Kidney tubule cell (primary cell): ENCODE results near the gene ITGAE.
A peak's percentile ranks its signal among the peaks of the same experiment; 100 is the strongest.
"Not testable (repeated sequence)": the region's sequence is repeated elsewhere in the genome, so short reads cannot be mapped to it uniquely, and the experiment has no call there.

Experiments
- DNase-seq: peaks from one replicate; pipeline ENCODE4 v3.0.0-alpha.2; 2018; ENCODE audit warnings: low spot score

Gene ITGAE

DNA sequence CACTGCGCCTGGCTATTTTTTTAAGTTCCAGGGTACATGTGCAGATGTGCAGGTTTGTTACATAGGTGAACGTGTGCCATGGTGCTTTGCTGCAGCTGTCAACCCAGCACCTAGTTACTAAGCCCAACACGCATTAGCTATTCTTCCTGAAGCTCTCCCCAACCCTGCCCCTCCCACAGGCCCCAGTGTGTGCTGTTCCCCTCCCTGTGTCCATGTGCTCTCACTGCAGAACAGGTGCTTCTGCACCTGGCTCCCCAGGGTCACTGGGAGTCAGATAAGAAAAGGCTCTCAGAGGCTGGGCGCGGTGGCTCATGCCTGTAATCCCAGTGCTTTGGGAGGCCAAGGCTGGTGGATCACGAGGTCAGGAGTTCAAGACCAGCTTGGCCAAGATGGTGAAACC, 71.1 kb downstream of the ITGAE start:
- DNase-seq = no peak

DNA sequence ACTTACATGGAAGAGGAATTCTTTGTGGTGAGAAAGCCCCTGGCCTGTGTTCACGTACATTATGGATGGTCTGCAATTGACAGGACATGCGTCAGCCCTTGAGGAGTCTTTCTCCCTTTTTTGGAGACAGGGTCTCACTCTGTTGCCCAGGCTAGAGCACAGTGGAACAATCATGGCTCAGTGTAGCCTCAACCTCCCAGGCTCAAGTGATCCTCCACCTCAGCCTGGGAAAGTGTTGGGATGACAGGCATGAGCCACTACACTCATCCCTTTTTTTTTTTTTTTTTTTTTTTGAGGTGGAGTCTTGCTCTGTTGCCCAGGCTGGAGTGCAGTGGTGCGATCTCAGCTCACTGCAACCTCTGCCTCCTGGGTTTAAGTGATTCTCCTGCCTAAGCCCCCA, 72.9 kb downstream of the ITGAE start:
- not testable (repeated sequence) for DNase-seq

DNA sequence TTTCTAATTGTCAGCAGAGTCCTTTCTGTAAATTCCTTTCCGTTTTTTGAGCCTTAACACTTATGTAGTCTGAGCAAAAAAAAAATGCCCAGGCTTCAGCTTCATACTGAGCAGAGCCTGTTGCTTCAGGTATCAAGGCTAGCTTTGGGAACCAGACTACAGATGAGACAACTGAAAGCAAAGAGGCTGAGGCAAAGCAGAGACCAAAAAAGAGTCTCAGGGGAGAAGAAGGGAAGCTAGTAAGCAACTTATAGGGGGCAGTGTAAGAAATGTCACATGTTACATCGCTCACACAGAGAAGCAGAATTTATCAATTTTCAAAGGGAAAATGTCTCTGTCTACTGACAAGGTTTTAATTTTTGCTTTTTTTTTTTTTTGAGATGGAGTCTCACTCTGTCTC, 73.9 kb downstream of the ITGAE start:
- no peak for DNase-seq

DNA sequence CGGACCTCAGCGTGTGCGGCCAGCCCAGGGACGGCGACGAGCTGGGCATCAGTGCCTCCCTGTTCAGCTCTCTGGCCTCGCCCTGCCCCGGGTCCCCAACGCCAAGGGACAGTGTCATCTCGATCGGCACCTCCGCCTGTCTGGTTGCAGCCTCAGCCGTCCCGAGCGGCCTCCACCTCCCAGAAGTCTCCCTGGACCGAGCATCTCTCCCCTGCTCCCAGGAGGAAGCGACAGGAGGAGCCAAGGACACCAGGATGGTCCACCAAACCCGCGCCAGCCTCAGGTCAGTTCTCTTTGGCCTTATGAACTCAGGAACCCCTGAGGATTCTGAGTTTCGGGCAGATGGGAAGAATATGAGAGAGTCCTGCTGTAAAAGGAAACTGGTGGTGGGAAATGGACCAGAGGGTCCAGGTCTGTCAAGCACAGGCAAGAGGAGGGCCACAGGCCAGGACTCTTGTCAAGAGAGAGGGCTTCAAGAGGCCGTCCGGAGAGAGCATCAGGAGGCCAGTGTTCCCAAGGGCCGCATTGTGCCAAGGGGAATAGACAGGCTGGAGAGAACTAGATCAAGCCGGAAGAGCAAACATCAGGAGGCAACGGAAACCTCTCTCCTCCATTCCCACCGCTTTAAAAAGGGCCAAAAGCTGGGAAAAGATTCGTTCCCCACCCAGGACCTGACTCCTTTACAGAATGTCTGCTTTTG, 76.5 kb downstream of the ITGAE start:
- DNase-seq = no peak

DNA sequence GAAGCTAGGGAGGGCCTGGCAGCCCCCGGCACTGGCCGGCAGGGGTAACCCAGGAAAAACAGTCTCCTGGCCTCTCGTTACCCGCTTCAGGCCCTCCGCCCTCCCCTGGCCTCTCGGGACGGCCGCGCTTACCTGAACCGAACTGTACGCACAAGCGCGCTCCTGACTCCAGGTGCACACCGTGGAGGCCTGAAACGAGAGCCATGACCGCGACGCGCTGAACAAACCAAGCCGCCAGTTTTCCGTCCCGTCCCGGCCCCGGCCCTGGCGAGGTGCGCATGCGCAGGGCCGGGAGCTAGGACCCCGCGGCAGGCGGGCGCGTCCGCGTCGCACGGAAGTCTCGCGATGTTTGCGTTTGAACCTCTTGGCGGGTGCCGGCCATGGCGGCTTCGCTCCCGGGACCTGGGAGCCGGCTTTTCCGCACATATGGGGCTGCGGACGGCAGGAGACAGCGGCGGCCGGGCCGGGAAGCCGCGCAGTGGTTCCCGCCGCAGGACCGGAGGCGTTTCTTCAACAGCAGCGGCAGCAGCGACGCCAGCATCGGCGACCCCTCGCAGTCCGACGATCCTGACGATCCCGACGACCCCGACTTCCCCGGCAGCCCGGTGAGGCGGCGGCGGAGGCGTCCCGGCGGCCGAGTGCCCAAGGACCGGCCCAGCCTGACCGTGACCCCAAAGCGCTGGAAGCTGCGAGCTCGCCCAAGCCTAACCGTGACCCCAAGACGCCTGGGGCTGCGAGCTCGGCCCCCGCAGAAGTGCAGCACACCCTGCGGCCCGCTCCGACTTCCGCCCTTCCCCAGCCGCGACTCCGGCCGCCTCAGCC, 77.2 kb downstream of the ITGAE start, which contains the start of gene HASPIN:
HASPIN (plus strand) TSS at position 348 of the 822 bp plus-strand sequence; CDS start at position 381, 33 bp downstream.
- peak; percentile 91 for DNase-seq

DNA sequence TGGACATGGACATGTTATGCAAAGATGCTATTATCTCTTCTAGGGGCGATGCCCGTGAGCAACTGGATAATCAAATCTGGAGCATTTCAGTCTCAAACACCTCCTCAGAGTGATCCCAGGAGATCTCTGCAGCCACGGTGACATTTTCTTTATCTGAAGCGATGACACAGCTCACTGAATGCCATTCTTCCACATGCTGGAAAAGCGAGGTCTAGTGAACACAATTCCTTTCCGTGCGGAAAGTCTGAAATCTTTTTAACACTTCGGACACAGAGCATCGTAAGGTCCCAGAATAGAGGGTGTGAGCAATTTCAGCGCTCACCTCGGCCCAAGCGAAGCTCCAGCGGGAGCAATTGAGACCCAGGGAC, 77.8 kb downstream of the ITGAE start:
- DNase-seq = no peak

DNA sequence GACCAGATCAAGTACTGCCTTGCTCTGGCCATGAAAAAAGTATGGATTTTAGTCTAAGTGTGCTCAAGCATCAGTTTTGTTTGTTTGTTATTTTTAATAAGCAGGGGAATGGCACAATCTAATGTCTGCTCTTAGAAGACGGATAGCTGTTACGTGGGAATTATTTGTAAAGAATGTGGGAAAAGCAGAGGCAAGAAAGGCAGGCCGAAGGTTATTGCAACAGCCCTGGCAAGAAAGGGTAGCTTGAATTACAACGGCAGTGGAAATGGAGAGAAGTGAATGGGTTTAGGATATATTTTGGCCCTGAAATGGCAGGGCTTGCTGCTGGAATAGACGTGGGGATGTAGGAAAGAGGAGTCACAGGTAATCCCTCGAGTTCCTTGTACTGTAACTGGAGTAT, 78.3 kb downstream of the ITGAE start:
- no peak for DNase-seq

DNA sequence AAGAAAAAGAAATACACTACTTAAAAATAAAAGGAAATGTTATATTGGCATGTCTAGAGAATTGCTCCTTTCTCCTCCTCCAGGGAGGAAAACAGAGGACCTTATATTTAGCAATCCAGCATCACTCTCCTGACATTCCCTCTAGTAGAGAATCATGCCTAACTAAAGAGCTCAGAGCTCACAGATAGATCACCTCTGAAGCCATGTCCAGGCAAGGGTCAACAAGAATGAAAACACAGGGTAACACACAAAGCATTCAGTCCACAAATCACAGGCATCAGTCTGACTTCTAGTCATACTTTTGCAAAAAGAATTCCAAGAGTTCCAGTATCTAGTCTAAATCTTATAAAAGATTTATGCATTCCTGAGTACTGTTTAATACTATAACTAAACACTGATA, 81.7 kb downstream of the ITGAE start:
- no peak for DNase-seq

DNA sequence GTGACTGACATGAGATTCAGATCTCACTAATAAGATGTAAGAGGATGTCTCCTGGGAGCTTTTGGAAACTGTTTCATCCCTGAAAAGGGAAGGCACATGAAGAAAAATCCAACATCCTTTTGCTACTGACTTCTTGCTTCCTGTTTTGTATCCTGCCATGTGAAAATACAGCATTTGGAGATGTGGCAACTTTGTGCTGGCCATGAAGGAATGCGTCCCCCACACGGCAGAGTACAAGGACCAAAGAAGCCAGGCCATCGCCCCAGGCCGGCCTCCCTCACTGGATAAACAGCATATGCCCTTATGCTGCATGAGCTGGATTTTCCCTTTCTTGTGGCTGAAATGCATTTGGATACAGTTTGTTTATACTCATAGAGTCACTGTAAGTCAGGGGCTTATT, 82.8 kb downstream of the ITGAE start:
- DNase-seq = no peak

DNA sequence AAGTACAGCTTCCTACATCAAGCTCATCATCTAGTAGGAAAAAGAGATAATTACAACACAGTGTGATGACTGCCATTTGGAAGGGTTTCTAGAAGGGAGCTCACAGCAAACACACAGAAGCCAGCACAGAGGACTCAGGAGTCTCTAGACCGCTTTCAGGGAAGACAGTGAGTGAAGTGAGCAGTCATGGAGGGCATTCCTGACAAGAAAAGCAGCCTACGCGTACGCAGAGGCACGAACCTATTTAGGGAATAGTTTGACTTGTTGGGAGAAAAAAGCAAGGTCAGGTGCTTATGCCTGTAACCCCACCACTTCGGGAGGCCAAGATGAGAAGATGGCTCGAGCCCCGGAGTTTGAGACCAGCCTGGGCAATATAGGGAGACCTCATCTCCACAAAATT, 85.7 kb downstream of the ITGAE start:
- DNase-seq = no peak

DNA sequence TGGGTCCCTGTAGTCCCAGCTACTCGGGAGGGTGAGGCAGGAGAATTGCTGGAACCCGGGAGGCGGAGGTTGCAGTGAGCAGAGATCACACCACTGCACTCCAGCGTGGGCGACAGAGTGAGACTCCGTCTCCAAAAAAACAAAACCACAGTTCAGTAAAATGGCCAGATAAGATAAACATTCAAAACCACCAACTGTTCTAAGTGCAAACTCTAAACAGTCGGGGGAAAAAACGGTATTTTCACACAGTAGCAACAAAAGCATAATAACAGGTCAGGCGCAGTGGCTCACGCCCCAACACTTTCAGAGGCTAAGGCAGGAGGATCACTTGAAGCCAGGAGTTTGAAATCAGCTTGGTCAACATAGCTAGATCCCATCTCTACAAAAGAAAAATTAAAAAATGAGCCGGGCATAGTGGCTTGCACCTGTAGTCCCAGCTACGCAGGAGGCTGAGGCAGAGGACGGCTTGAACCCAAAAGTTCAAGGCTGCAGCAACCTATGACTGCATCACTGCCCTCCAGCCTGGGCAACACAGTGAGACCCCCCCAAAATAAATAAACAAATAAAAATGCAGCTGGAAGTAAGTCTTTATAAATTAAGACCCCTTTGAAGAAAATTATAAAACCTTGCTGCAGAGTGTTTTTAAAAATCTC, 88.1 kb downstream of the ITGAE start:
- no peak for DNase-seq

DNA sequence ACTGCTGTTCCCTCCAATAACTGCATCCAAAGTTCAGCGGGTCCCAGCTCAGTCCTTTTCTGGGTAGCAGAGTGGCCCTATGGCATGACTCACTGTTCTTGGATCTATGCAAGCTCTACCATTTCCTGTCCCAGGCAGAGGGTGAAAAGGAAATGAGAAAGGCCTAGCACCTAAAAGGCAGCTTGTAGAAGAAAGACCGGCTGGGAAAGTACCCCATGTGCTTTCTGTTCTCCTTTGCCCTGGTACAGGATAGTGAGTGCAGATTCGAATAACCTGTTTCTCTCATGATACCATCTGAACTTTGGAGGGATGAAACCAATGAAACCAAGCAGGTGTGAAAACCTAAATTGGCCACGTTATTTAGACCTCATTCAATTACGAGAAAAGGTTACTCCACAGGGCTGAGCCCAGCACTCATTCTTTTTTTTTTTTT, 90.0 kb downstream of the ITGAE start:
- DNase-seq = peak; percentile 66

DNA sequence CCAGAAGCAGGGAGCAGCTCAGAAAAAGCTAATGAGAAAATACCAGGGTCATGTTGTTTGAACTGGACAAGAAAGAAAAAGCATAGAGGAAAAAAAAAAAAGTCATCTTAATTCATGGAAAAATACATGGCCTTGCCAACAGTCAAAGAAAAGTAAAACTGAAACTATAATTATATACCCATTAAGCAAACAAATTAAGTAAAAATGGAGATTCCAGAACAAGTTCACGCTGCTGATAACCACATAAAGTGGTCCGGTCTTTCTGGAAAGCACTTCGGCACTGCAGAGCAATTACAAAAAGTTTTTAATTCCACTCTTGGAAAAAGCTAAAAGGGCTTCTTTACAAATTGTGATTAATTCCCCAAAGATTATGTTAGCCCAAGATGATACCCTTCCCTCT, 92.6 kb downstream of the ITGAE start:
- no peak for DNase-seq

DNA sequence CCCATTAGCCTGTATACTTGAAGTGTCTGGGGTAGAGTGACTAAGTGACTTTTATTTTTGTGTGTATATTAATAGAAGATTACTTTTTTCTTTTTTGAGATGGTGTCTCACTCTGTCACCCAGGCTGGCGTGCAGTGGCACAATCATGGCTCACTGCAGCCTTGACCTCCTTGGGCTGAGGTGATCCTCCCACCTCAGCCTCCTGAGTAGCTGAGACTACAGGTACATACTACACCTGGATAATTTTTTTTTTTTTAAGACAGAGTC, 95.3 kb downstream of the ITGAE start:
- DNase-seq = not testable (repeated sequence)

DNA sequence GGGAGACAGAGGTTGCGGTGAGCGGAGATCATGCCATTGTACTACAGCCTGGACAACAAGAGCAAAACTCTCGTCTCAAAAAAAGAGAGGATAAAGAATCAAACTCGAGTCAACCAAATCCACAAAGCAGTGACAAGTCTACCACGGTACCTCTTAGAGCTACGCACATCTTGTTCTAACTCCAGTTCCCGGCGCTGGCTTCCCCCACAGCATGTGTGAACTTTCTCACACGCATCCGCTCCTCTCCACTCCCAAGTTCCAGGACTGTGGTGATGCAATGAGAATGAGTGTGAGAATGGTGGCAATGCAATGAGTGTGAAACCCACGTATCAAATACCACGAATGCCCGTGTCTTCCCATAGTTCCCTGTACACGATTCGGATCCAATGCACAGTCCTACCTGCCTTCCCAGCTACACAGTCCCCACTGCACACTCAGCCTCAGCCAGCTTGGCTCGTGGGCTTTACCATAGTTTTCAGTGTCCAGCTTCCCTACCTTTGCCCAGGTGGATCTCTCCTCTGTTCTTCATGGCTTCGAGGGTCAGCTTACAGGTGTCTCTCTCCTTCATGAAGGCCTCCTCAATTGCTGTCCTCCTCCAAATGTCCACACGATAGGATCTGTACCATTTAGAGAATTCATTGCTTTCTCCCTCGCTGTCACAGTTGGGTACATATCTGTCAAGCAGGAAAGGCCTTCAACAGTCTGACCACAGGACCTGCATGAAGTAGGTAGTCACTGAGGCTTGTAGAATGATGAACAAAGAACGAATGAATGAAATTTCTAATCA, 95.9 kb downstream of the ITGAE start:
- no peak for DNase-seq

DNA sequence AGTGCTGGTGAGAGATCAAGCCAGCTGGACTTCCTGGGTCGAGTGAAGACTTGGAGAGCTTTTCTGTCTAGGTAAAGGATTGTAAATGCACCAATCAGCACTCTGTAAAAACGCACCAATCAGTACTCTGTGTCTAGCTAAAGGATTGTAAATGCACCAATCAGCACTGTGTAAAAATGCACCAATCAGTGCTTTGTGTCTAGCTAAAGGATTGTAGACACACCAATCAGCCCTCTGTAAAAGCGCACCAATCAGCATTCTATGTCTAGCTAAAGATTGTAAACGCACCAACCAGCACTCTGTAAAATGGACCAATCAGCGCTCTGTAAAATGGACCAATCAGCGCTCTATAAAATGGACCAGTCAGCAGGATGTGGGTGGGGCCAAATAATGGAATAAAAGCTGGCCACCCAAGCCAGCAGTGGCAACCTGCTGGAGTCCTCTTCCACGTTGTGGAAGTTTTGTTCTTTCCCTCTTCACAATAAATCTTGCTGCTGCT, 98.9 kb downstream of the ITGAE start:
- DNase-seq = not testable (repeated sequence)

DNA sequence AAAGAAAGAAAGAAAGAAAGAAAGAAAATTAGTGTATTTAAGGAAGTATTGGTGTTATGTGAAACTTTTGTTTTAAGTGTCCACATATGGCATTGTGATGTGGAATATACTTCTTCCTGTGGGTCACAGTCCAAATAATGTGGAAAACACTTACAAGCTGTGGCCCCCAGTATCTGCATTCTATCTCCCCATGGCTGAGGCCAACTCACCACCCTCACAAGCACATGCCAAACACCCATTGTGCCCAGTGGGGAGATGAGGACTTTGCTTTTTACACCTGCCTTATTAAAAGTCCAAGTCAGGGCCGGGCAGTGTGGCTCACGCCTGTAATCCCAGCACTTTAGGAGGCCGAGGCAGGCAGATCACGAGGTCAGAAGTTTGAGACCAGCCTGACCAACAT, 101.0 kb downstream of the ITGAE start:
- DNase-seq = no peak

DNA sequence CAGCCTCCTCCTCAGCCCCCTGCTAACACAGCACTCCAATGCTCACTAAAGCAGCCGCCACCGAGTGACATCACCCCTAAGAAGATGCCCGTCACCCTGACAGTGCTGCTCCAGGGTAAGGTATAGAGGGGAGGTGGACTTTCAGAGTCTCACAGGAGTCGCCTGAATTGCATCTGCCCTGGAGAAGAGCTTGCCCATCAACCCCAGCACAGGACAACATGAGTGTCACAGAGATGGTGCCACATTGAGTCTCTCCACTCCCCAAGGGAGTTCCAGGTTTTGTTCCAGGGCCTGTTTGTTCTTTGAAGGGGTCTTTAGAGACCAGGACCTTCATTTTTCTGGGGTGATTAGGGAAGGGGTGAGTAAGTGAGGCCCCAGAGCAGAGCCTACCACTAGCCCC, 102.8 kb downstream of the ITGAE start:
- DNase-seq = no peak

DNA sequence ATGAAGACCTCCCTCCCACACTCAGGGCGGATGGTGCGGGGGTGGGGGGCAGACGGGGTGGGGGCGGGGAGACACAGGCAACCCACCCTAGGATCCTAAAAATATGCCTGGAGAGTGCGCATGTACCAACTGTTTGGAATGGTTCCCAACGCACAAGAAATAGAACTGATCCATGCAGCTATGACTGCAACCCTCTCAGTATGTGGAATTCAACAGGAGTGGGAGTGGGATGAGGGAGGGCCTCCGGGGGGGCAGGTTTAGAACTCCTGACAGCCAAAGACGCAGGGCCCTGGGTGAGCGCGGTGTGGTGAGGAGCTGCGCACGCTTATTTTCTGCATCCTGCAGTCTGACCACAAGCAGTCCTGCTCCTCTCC, 103.9 kb downstream of the ITGAE start:
- no peak for DNase-seq

DNA sequence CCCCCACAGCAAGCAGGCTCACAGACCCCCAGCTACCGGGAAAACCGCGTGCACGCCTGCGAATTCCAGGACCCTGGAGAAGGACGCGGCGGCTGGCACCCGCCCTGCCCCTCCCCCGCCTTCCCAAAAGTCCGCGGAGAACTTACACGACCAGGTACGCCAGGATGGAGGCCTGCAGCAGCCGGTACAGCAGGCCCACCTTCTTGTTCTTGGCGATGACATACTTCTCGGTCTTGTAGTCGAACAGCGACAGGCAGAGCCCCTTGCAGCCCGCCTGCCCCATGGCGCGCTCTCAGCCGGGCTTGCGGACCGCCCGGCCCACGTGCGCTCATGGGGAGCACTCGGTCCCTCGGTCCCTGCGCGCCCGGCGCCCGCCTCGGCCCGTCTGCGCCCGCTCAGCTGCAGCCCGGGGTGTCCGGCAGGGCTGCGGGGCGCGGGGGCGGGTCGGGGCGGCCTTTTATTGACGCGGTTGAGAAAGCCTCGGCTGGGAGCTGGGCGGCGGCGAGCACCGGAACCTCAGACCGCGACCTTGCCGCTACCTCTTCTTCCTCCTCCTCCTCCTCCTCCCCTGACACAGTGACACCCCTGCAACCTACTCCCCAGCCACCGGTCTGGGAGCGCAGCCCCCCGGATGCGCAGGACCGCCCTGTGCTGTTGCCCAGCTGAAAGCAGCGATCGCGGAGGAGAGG, 105.1 kb downstream of the ITGAE start, which contains the start of gene P2RX5:
P2RX5 (minus strand) TSS at position 433 of the 689 bp plus-strand sequence; CDS start at position 283, 150 bp downstream.
- DNase-seq = peak; percentile 17

DNA sequence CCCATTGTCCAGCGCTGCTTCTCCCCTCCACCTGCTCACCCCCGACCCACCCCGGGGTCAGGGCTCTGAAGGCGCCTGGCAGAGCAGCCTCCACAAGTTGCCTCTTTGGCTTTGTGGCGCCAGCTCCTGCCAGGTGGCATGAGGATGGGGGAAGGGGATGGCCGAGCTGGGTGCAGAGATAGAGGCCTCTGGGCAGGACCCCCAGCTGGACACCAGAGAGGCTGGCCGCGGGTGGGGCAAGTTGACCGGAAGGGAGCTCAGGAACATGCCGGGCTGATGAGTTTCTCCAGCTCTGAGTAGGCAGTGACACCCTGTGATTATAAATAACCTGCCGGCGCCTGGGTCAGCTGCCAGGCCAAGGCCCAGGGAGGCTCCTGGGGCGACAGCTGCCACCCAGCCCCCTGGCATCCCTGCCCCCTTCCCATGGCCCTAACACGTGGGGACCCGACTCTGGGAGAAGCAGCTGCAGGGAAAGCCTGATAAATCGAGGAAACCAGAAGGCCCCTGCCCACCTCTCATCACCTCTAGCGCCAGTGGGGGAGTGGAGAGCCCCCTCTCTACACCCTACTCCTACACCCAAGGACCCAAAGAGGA, 105.8 kb downstream of the ITGAE start:
- peak; percentile 61 for DNase-seq
